DMS79 (cell line): ENCODE measurements around the gene GP1BB.
"Not testable (repeated sequence)": the region's sequence is repeated elsewhere in the genome, so short reads cannot be mapped to it uniquely, and the experiment has no call there.

ENCODE experiments used
- DNase-seq: peaks from one replicate; lab custom pipeline; 2025; lab: John Stamatoyannopoulos, UW

The GP1BB gene

GRCh38 chr22:19723232-19723982, at the start of gene GP1BB:
GP1BB (plus strand) TSS chr22:19723539; CDS start chr22:19723570, 31 bp downstream.
- DNase-seq, result no peak

DNA sequence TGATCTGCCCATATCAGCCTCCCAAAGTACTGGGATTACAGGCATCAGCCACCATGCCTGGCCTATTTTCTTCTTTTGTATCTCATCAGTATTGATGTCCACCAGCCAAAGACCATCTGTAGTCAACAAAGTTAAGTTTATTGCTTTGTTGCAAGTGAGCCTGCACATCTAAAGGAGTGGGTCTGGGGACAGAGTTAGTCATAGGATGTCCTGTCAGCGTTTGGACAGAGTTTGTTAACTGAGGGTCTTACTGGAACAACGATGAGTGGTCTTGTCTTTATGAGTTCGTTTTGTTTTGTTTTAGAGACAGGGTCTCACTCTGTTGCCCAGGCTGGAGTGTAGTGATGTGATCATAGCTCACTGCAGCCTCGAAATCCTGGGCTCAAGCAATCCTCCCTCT, 49.7 kb upstream of the GP1BB start:
- DNase-seq, result no peak

DNA sequence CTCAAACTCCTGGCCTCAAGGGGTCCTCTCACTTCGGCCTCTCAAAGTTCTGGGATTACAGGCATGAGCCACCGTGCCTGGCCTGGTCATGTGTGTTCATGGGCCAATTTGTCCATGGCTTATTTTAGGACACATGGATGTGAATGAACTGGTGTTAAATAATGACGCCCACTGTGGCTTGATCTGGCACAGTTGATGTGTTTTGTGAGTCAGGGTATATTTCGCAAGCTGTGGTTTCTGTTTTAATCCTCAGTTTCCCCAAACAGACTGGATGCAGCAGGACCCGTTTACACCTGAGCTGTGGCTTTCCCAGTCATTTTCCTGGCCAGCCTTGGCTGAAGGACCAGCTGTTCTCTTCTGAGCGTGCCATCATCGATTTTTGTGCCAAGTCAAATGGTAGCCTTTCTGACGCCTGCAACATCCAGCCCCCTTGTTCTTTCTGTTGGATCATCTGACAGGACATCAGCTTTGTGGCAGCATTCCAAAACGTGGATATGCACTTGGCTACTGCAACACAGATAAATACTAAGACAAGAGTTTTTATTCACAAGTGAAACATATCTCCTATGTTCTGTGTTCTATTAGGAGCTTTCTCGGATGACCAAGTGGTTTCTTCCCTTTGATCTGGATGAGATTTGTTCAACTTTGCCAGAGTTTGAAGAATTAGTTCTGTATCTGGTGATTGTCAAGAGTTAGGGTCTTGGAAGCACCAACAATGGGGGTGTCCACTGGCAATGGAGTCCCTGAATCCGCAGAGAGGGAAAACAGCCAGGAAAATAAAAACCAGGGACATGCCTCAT, 49.0 kb upstream of the GP1BB start:
- DNase-seq, result no peak

DNA sequence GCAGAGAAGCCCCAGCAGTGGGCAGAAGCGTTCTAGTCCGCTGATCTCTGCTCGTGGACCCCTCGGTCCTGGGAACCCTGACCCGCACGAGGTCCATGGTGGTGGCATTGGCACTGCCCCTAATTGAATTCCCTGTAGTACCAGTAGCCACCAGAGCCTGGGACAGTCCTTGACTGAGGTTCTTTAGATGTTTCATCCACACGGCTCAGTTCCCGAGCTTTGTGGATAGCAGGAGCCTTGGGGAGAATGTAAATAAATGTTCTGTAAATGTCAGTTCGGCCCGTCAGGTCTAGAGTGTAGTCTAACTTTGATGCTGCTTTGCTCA, 48.4 kb upstream of the GP1BB start:
- DNase-seq, result no peak

GRCh38 chr22:19675428-19675827, 47.9 kb upstream of the GP1BB start:
- DNase-seq, result no peak

- not testable (repeated sequence) for DNase-seq
These were observed 46.9 kb upstream of the GP1BB start for GRCh38 chr22:19676437-19676836.

- DNase-seq, result no peak
These were observed 44.3 kb upstream of the GP1BB start for GRCh38 chr22:19678949-19679521.

DNA sequence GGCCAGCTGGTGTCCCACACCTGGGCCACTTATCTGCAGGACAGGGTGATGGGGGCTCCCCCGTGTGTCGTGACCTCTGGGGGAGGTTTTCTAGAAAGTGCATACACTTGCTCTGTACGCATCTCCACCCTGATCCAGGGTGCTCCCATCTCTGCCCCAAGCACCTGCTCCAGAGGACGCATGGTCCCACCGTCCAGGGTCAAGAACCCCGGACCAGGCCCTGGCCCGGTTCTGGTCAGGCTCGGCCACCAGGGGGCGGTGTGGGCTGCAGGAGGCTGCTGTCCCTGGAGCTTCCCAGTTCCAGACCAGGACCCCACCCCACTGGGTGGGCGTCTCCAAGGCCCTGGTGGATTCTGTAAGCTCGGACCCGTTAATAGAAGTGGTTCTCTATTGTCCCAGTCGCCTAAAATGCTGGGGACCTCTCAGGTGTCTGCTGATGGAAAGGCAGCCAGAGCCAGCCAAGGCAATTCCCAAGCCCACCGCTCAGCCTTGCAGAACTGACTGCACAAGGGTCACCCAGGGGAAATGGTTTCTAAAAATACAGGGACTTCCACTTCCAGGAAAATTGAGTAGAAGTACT, 43.7 kb upstream of the GP1BB start:
- DNase-seq, result no peak

GRCh38 chr22:19680287-19680881, 43.0 kb upstream of the GP1BB start:
- DNase-seq, result no peak

- DNase-seq, result no peak
These were observed 42.2 kb upstream of the GP1BB start for GRCh38 chr22:19680911-19681862.

GRCh38 chr22:19681863-19682245, 41.5 kb upstream of the GP1BB start:
- DNase-seq, result no peak

GRCh38 chr22:19686946-19687345, 36.4 kb upstream of the GP1BB start:
- no peak for DNase-seq

- no peak for DNase-seq
These were observed 35.6 kb upstream of the GP1BB start for GRCh38 chr22:19687561-19688300.

DNA sequence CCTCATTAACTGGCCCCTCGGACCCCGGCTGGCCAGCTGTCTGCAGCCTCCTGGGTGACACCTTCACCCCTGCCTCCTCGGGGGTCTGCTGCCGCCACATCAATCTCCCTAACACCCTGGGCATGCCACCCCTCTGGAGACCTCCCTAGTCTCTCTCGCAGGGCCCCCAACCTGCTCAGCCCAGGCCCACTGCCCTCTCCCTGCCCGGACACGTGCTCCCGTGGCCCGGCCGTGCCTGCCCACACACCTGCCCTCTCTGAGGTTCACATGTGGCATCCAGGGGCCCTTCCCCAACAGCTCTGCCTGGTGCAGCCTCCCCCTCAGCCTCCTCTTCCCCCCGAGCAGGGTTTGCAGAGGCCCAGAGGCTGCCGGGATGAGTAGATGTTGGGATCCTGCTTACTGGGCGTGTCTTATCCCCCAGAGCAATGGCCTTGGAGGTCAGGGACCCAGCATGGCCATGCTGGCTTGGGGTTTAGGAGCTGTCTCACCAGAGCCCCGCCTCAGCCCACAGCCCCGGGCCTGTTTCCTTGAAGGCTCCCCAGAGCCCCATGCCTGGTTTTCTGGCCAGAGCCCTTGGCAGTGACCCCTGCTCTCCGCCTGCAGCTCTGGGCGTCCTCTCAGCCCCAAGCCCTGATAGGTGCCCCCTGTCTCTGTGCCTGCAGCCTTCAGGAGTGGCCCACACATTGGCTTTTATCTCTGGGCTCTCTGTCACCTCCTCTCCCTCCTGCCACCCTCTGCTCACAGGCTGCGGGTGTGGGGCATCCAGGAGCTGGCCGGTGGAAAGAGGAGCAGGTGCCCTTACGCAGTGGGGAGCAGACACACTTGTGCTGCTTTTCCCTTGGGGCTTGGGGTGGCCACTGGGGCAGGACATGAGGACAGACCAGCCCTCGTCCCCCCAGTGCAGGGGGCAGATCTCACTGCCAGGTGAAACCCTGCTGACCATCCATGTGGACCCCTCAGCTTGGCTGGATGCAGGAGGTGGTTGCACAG, 34.7 kb upstream of the GP1BB start:
- DNase-seq, result no peak

DNA sequence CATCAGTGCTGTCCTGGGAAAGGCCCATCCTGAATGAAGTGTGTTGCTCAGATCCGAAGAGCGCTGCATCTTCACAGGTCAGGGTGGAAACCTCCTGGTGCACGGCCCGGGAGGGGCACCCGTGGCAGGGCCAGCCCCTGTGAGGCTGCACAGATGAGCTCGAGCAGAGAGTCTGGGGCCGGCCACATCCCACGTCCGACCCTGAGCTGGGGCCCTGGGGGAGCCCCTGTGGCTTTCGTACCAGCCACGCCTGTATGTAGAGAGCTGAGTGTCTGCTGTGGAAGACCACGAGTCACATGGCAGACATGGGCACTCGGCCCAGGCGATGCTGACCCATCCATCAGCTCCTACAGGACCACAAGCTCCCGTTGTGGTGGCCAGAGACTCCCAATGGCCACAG, 33.9 kb upstream of the GP1BB start:
- no peak for DNase-seq

DNA sequence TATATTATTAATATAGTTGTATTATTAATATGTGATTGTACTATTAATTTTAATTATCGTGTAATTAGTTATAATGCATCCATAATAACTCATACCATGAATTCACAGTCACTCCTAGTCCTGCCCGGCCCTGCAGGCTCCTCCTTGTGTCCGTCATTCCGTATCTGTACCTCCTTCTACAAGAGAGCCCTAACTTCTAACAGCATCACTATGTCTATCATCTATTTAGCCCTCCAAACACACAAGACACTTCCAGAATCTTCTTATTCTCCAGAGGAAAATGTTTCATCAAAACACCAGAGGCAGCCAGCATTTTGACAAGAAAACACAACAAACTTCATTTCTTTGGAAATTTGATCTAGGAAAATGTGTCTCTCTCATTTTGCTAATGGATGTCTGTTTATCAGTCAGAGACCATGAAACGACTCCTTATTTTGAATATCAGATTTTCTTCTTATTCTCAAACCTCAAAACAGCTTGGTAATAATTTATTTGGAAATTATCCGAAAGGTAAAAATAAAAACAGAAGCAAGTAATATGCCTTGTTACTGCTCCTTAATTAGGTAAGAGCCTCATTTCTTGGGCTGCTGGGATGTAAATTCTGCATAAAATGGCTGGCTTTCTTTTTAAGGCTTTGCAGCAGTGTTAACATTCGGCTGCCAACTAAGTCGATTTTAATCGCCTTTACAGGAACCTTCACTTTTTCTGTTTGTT, 32.2 kb upstream of the GP1BB start:
- no peak for DNase-seq

DNA sequence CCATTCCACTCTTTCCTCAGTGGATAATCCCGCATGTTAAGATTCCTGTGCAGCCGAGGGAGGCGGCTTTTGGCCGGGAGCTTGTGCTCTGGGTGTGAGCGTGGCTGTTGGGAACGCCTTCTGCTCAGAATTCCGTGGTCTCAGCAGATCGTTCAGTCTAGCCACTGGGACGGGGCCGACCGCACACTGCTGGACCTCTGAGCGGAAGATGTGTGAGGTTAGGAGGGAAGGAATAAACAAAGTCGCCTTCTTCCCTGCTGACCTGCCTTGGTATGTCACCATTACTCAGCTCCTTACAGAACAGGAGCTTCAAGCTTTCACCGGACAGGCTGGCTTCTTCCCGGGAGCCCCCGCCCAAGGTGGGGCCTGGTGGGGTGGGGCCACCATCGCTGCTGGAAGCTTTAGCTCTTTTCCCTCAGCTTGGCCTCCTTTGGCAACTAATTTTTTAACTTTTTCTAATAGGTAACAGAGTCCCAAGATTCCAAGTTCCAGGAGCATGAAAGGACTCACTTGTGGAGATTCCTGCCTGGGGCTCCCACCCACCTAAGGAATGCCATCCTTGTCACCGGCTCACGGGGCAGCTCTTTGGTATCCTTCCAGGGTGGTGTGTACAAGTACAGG, 31.5 kb upstream of the GP1BB start:
- DNase-seq, result no peak

GRCh38 chr22:19693581-19693980, 29.8 kb upstream of the GP1BB start:
- no peak for DNase-seq
